ENCODE measurements around the gene TTC21B.
"Not testable (repeated sequence)": the region's sequence is repeated elsewhere in the genome, so short reads cannot be mapped to it uniquely, and the experiment has no call there.

Gene TTC21B

DNA sequence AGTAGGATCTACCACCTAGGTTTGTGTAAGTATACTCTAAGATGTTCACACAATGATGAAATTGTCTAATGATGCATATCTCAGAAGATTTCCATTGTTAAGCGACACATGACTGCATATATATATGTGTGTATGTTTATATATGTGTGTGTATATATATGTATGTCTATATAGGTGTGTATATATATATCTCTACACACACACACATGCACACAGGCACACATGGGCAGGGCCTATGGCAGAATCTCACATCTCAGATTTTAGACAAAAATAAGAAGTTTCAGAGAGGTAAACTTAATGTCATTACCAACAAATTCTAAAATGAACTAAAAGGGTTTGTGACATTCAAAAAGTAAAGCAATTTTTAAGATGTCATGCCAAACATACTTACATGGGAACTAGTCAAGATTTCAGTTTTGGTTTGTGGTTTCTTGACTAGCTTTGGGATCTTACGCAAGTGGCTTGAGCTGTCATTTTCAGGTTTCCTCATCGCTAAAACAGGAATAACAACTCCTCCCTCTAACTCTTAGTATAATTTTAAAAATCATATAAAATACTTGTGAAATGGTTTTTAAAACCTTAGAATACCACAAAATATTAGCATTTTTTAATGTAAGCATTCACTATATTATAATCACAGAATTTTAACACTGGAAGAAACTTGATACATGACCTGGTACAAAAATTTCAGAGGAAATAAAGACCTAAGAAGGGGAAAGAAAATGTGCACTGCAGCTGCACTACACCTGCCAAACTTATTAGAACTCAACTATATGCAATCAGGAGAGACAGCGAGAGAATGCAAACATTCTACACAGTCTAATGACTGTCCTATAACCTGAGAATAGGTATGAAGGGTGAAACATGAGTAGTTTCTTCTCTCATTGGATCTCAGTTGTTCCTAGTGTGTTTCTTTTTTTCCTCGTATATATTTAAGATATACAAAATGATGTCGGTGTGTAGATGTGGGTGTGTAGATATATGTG, 75.7 kb downstream of the TTC21B start:
- DNase-seq, result no peak

DNA sequence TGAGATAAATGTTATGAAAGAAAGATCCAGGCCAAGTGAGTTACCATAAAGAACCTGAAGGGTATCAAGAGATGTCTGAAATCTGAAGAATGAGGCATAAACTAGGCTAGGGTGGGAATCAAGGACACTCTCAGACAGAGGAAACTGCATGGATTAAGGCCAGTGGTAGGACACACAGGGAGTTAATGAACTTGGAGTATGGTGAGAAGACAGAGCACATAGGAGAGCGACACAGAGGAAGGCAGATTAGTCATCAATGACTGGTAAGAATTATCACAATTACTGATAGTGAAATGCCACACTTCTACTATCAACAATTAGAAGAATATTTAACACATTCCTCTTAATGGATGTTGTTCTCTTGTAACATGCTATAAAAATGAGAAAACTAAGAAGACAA, 76.9 kb downstream of the TTC21B start:
- no peak for DNase-seq

GRCh38 chr2:165876269-165876668, 77.3 kb downstream of the TTC21B start:
- DNase-seq, result no peak

DNA sequence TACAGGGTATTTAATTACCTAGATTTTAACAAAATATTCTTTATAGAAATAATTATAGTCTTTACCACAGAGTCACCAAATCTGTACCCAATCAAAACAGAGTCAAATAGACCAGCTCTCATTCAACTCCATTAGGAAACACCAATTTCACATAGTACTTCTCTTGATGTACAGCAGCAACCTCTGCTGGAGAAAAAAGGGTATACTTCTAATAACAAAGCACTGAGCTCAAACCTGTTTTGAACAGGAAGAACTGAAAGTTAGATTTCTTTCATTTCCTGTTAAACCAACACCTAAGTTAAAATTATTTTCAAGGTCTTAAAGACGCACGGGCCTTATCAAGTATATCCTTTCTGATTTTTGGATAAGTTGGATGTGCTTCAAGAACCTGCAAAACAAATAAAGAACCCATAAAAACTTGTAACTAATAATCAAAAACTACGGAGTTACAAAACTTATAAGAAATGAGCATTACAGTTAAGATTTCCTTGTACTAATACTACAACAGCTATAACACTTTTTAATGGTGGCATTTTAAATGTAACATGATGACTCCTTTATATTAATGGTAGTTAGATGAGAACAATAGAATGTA, 79.0 kb downstream of the TTC21B start:
- no peak for DNase-seq

- DNase-seq, result no peak
Observed at GRCh38 chr2:165872101-165872791, 81.3 kb downstream of the TTC21B start.

DNA sequence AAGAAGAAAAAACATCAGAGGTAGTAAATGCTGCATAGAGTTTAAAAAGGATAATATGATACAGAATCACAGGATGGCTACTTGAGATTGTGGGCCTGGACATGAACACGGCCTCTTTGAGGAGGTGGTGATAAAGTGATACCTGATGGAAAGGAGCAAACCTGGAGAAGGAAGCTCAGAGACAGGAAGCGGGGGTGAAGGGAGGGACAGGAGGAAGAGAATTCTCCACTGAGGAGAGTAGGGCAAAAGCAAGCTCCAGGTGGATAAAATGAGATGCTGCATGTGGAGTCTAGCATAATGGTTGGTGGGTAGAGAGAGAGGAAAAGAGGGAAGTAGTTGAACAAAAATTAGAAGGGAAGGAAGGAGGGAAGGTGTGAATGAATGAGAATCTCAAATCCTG, 82.6 kb downstream of the TTC21B start:
- no peak for DNase-seq

- no peak for DNase-seq
Observed at GRCh38 chr2:165870346-165870745, 83.2 kb downstream of the TTC21B start.

DNA sequence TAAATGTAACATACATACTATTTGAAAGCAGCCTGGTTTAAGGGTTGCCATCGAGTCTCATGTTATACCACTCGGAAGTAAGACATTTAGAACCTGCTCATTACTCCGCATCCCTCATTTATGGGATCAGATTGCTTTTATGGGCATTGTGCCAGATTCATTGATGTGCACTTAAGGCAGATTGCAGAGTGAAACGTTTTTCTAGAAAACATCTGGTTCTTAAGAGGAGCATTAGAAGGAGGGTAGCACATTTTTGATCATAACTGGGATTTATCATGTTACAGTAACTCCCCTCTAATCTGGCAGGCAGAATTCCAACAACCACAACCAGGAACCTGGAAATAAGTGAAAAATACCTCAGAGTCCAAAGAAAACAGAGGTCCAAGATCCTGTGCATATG, 85.4 kb downstream of the TTC21B start:
- no peak for DNase-seq

DNA sequence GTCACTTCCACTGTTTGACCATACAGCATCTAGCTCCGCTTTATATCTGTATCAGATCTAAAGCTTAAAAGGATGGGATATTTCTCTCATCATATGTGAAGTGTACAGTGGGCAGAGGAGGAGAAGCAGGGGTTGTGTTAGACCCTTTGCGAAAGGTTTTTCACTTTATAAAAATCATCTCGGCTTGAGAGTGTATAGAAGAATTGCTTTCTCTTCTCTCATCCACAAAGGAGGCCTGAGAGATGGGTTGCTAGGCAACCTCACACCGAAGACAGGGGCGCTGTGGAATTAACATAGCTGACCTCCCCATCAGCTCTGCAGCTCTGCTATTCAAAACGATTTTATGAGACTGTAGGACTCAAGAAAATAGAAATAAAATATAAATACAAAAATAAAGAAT, 89.3 kb downstream of the TTC21B start:
- no peak for DNase-seq

DNA sequence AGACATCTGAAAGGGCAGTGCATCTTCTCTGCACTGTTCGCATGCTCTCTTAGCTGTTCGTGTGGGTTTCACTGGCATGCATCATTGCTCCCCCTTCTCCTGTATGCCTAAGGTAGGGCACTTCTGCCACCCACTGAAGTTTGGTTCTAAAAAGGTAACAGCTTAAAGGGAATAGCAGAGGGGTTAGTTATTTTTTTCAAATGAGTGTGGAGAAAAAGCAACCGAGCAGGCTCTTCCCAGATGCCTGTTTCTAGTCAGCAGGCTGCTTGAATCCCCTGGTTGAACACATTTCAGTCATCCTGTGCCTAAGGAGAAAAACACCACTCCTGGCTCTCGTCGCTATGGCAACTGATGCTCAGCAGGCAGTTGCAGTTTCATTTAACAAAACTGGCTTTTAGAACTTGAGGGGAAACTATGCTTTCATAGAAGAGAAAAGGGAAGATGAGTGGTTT, 89.7 kb downstream of the TTC21B start:
- no peak for DNase-seq

DNA sequence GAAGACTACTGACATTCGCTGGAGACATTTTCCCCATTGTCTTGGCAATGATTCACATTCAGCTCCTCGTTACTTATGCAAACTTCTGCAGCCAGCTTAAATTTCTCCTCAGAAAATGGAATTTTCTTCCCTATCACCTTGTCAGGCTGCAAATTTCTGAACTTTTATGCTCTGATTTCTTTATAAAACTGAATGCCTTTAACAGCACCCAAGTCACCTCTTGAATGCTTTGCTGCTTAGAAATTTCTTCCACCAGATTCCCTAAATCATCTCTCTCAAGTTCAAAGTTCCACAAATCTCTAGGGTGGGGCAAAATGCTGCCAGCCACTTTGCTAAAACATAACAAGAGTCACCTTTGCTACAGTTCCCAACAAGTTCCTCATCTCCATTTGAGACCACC, 92.5 kb downstream of the TTC21B start:
- DNase-seq, result not testable (repeated sequence)

DNA sequence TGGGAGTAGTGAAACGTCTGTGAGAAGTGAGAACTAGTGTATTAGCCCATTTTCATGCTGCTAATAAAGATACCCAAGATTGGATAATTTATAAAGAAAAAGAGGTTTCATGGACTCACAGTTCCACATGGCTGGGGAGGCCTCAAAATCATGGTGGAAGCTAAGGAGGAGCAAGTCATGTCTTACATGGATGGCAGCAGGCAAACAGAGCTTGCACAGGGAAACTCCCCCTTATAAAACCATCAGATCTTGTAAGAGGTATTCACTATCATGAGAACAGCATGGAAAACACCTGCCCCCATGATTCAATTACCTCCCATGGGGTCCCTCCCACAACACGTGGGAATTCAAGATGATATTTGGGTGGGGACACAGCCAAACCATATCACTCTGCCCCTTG, 93.9 kb downstream of the TTC21B start:
- not testable (repeated sequence) for DNase-seq

GRCh38 chr2:165857876-165858275, 95.7 kb downstream of the TTC21B start:
- DNase-seq, result no peak

DNA sequence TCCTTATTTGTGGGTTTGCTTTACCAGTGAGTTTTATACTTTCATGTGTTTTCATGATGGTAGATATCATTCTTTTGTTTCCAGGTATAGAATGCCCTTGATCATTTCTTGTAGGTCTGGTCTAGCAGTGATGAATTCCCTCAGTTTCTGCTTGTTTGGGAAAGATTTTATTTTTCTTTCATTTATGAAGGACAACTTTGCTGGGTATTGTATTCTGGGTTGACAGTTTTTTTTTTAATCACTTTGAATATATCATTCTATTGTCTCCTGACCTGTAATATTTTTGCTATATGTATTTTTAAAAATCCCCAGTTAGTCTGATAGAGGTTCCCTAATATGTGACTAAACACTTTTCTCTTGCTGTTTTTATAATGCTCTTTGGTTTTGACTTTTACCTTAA, 101.2 kb downstream of the TTC21B start:
- no peak for DNase-seq

DNA sequence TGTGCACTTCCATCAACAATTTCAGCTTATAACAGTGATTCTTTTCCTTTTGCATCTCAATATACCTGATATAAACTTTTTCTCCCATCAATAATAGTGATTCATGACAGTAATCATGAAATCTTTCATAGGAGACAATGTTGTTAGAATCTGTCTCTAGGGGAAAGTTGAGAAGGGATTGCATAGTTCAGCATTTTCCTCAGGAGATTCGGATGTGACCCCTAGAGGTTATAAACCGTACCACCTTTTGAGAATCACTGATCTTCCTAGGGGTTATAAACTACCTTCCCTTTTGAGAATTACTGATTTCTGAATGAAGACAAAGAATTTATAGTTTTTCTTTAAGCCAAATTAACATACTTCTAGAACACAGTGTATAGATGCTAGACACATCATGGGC, 106.6 kb downstream of the TTC21B start:
- no peak for DNase-seq

DNA sequence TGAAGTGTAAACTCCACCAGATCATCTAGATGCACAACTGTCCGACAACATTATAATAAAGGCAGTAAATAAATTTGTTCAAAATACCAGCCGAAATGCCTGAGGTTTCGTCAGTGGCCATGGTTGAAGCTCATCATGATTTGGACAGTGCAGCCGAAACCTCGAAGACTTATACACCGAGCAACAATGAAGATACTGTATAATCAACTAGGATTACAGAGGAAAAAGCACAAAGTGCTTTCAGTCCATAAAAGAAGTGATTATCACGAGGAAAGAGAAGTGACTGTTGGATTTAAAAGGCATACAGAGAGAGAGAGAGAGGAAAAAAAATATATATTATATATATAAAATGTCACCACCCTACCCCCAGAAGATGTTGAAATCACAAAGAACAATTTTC, 107.5 kb downstream of the TTC21B start:
- no peak for DNase-seq

GRCh38 chr2:165844216-165844615, 109.4 kb downstream of the TTC21B start:
- no peak for DNase-seq

DNA sequence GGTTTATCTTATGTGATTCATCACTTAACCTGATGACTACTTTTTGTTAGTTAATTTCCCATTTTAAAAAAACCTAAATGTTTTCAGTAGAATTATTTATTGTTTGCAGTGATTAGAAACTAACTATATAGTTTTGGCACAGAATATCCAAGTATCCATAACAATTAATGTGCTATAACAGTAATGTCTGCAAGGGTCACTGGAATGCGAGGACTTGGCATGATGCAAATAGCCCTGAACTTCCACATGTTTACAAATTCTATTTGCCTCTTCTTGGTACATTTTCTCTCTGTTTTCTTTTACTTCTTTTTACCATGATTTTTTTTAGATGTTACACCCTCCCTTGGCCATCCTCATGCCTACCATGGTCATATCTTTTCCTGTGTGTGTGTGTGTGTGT, 110.2 kb downstream of the TTC21B start:
- no peak for DNase-seq

- no peak for DNase-seq
Observed at GRCh38 chr2:165840333-165840958, 113.1 kb downstream of the TTC21B start.

DNA sequence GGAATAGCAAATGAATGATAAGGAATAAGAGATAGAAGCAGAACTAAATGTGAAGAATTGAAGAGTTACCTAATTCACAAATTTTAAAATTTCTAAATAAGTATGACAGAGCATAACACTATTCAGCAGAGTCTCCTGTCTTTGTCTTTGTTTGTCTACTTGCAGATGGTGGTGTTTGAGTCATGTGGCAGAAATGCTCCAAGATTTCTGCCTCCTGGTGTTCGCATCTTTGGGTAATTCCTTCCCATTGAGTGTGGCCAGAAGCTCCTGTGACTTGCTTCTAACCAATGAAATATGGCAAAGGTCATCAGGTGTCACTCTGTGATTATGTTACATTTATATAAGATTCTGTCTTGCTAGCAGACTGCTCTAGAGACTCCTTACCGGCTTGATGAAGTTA, 114.0 kb downstream of the TTC21B start:
- DNase-seq, result no peak

DNA sequence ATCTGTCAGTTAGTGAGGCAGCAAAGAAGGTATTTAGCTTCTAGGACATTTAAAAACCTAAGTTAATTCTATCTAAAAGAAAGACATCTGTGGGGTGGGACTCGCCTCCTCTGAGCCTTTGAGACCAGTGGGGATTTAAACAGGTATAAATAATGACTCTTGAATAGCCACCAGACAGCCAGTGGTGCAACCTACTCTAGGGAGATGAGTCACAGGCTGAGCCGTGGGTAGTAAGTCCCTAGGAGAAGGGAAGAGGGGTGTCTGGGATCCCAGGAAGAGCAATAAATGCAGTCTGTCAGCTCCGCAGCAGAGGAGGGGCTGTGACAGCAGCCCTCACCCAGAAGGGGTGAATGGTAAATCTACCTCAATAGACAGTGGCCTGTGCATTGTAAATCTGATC, 116.5 kb downstream of the TTC21B start:
- no peak for DNase-seq

GRCh38 chr2:165835363-165835762, 118.2 kb downstream of the TTC21B start:
- DNase-seq, result no peak

- no peak for DNase-seq
Observed at GRCh38 chr2:165833156-165833555, 120.4 kb downstream of the TTC21B start.
